Measurements from ENCODE around the gene ZNF821. TPM values are rescaled to one million over a fixed set of nuclear protein-coding genes. Genes with fewer than 3 reads are reported as not detected.

ZNF821 gene
- total and polyA plus RNA-seq, 2 of the 8 experiments (the other 6 are each of a cell fraction or from before 2014, with no cell fraction given) = 9.5 to 14.1 TPM

DNA sequence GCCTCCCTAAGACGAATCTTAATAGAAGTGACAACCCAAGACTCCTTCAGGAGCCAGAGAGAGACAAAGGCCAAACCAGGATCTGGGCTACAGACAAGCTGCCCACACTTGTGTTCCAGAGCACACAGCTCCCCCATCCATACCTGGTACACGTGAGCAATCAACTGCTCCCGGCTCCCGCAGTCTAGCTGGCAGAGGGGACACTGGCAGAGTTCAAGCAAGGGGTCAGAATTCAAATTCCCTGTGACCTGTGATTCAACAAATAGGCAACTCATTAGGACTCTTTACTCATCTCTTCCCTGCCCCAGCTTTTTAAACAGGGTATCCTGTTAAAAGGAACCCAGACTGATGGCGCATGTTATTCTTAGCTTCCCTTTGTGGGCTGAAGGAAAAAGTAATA lies 20.0 kb downstream of the ZNF821 start:
- Histone ChIP-seq H2BK12ac (ENCODE audit: low read depth, low read length) (no peak overlapping the region), H2BK120ac (replicated peaks; ENCODE audit: low read depth, low read length) (no peak overlapping the region), H3K4me3 (ENCODE audit: extremely low read depth in 1 of 4, insufficient read depth in 2 of 4, low read depth in 3 of 4, low read length in 4 of 4) (no peak overlapping the region), H4K8ac (ENCODE audit: extremely low read depth, insufficient read depth, low read length) (no peak overlapping the region), H3K23ac (ENCODE audit: insufficient read length) (no peak overlapping the region), H4K5ac (ENCODE audit: insufficient read length, low read depth, low read length) (no peak overlapping the region), H3K79me2 (ENCODE audit: control insufficient read depth in 1 of 2, insufficient read depth in 2 of 2, low read length in 2 of 2) (no peaks in the 10 kb centered on the region), H2BK5ac (ENCODE audit: low read depth, low read length) (no peak overlapping the region), H3K23me2 (ENCODE audit: low read depth, low read length) (no peaks in the 10 kb centered on the region), H2BK20ac (ENCODE audit: low read length) (no peak overlapping the region), H3K56ac (replicated peaks; ENCODE audit: insufficient read length, low read depth, low read length) (no peak overlapping the region), H4K20me1 (replicated peaks in 1 of 2; ENCODE audit: control insufficient read depth in 1 of 2, insufficient read depth in 2 of 2, low read length in 2 of 2) (peaks cover 3 to 5% of the 10 kb centered on the region in 2 experiments), H3K18ac (ENCODE audit: extremely low read depth, low read length) (no peak overlapping the region), H2BK15ac (ENCODE audit: low read length) (no peak overlapping the region), H3K27me3 (replicated peaks in 1 of 4; ENCODE audit: control insufficient read depth in 3 of 4, extremely low read depth in 1 of 4, insufficient read depth in 3 of 4, low read length in 3 of 4) (no peaks in the 10 kb centered on the region), H2AFZ (ENCODE audit: low read length) (no peak overlapping the region), H4K91ac (replicated peaks; ENCODE audit: insufficient read length, low read length) (no peak overlapping the region), H3K79me1 (ENCODE audit: low read depth, low read length) (no peaks in the 10 kb centered on the region), H3K27ac (ENCODE audit: low read depth, low read length) (no peak overlapping the region), H3K36me3 (ENCODE audit: control insufficient read depth in 2 of 4, insufficient read depth in 4 of 4, low read length in 3 of 4) (peaks cover 5 to 45% (median 21%) of the 10 kb centered on the region in 4 experiments; a peak in 6 of 8 replicates), H3K9me3 (ENCODE audit: insufficient read depth in 2 of 2, low read depth in 1 of 2, low read length in 1 of 2) (no peaks in the 10 kb centered on the region), H2AK5ac (ENCODE audit: low read depth, low read length) (no peak overlapping the region), H3K14ac (ENCODE audit: insufficient read length) (no peak overlapping the region), H3K4me2 (ENCODE audit: insufficient read depth in 1 of 2, low read depth in 2 of 2, low read length in 2 of 2) (no peak overlapping the region), H3K4ac (replicated peaks; ENCODE audit: insufficient read length, low read depth, low read length) (no peak overlapping the region), H3K4me1 (replicated peaks in 1 of 4; ENCODE audit: control insufficient read depth in 3 of 4, insufficient read depth in 4 of 4, low read length in 3 of 4) (no peaks in the 10 kb centered on the region), H3K9ac (replicated peaks in 1 of 4; ENCODE audit: extremely low read depth in 1 of 4, low read depth in 3 of 4, low read length in 3 of 4) (no peak overlapping the region)
- FAIRE-seq (no peak), DNase-seq (ENCODE audit: low read depth in 1 of 2, low spot score in 2 of 2) (no peak)
- TF ChIP-seq BRCA1 (IDR thresholded peaks at IDR 0.05; ENCODE audit: low read depth, low read length) (no peak), POLR2A (IDR thresholded peaks at IDR 0.05; ENCODE audit: control extremely low read depth in 1 of 2, low read depth in 2 of 2, low read length in 2 of 2) (no peak), SP1 (IDR thresholded peaks at IDR 0.05; ENCODE audit: low read depth, low read length) (no peak), CHD1 (IDR thresholded peaks at IDR 0.05; ENCODE audit: low read depth, low read length) (no peak), ASH2L (IDR thresholded peaks at IDR 0.05; ENCODE audit: low read length) (no peak)
- ChIA-PET CTCF (ENCODE audit: partially characterized antibody) (interaction anchor here (2.7 kb wide), 1 partner anchor 19 kb away, joined by 14 read pairs; no protein-coding TSS in a partner anchor), POLR2A (ENCODE audit: partially characterized antibody) (interaction anchor here (1.1 to 2.3 kb wide), 4 partner anchors 10 to 20 kb away, joined by 3 to 9 read pairs (median 4); partner anchors contain the start of genes ATXN1L and ZNF821)
- 94% methylated on average over 5 of the region's 5 CpGs; no CpG with 5 or more reads in 1 of the 2 experiments for WGBS, 2 experiments (ENCODE audit: extremely low coverage in 1 of 2, insufficient coverage in 1 of 2, insufficient read length in 1 of 2, insufficient replicate concordance in 2 of 2, low coverage in 1 of 2, low lambda C conversion rate in 2 of 2, missing lambda C conversion rate in 1 of 2)
